ENCODE results near the gene SYT12.

GRCh38 chr11:67057205-67057672, 34.3 kb downstream of the SYT12 start:
- no peak for TF ChIP-seq CTCF (IDR thresholded peaks at IDR 0.05; ENCODE audit: insufficient read depth, low read length, poor library complexity, severe bottlenecking)
- TF ChIP-seq EZH2phosphoT487 (conservative IDR thresholded peaks at IDR 0.05; ENCODE audit: low read length): no peak

Measured in SU-DHL-6 (cell line).